HEK293 (cell line): Measurements from ENCODE around the gene SLAMF1.

Experiments used
- CTCF ChIA-PET: fragments of 350-600 bp; formaldehyde crosslinking; extraction: SDS; loops from one replicate; lab custom pipeline; 2021; ENCODE audit warnings: antibody characterized with exemption; lab: Yijun Ruan, JAX
- POLR2A ChIA-PET: fragments of 300-600 bp; formaldehyde crosslinking; extraction: SDS; loops from one replicate; lab custom pipeline; 2020; ENCODE audit warnings: antibody characterized with exemption, inconsistent platforms; lab: Yijun Ruan, JAX
- H3K27ac ChIP-seq: fragments of 200-500 bp; sonication (Bioruptor generic); 2 replicates; pipeline ENCODE4 v1.5.1; 2014; ENCODE audit warnings: low read depth, low read length, control low read depth, inconsistent platforms; ENCODE audit errors: extremely low read depth
- H3K36me3 ChIP-seq, 2 experiments: fragments of 200-500 bp in 1 of 2; sonication (Bioruptor generic) in 1 of 2; 1 replicate in 1 of 2; 2 replicates in 1 of 2; pipeline ENCODE4 v1.5.1; 2014 to 2017; ENCODE audit warnings: inconsistent platforms in 2 of 2, low read length in 2 of 2; ENCODE audit not compliant: control insufficient read depth in 2 of 2, insufficient read depth in 1 of 2
- H3K4me1 ChIP-seq: fragments of 200-500 bp; sonication (Bioruptor generic); 2 replicates; pipeline ENCODE4 v1.5.1; 2014; ENCODE audit warnings: mild to moderate bottlenecking, low read length, inconsistent platforms; ENCODE audit not compliant: control insufficient read depth, insufficient read depth
- H3K4me3 ChIP-seq: 2 replicates; pipeline ENCODE4 v1.5.1; 2011; ENCODE audit warnings: low read depth, mild to moderate bottlenecking, control low read depth, low read length, moderate library complexity
- H3K9me3 ChIP-seq: fragments of 200-500 bp; sonication (Bioruptor generic); 2 replicates; pipeline ENCODE4 v1.5.1; 2014; ENCODE audit warnings: low read depth, low read length, inconsistent platforms; ENCODE audit not compliant: control insufficient read depth, insufficient read depth
- BCL11A ChIP-seq: fragments of 450-650 bp; formaldehyde crosslinking; IDR thresholded peaks from 2 replicates; pipeline ENCODE4 v1.5.1; 2016; ENCODE audit warnings: low read depth, missing biosample characterization, missing genetic modification characterization
- BCL11B ChIP-seq: fragments of 450-650 bp; formaldehyde crosslinking; IDR thresholded peaks from 2 replicates; pipeline ENCODE4 v1.5.1; 2016; ENCODE audit warnings: low read depth, missing biosample characterization, missing genetic modification characterization
- HOXD13 ChIP-seq: sonication (generic); formaldehyde crosslinking; IDR thresholded peaks from 2 replicates; pipeline ENCODE4 v1.8.0; 2022; ENCODE audit warnings: missing genetic modification reagents, borderline replicate concordance
- INSM2 ChIP-seq: fragments of 450-650 bp; formaldehyde crosslinking; IDR thresholded peaks from 2 replicates; pipeline ENCODE4 v1.5.1; 2016; ENCODE audit warnings: missing biosample characterization, missing genetic modification characterization
- SETDB1 ChIP-seq: IDR thresholded peaks from one replicate; pipeline ENCODE4 v1.6.1; 2017; ENCODE audit warnings: mild to moderate bottlenecking, low read length, moderate library complexity, mixed read lengths; ENCODE audit not compliant: insufficient read length
- SP3 ChIP-seq: fragments of 450-650 bp; formaldehyde crosslinking; IDR thresholded peaks from 2 replicates; pipeline ENCODE4 v1.5.1; 2016; ENCODE audit warnings: missing biosample characterization, missing genetic modification characterization
- TSHZ1 ChIP-seq: fragments of 450-650 bp; formaldehyde crosslinking; IDR thresholded peaks from 2 replicates; pipeline ENCODE4 v1.5.1; 2016; ENCODE audit warnings: missing biosample characterization, missing genetic modification characterization, borderline replicate concordance
- ZBTB48 ChIP-seq: fragments of 450-650 bp; formaldehyde crosslinking; IDR thresholded peaks from 2 replicates; pipeline ENCODE4 v1.5.1; 2016; ENCODE audit warnings: missing biosample characterization, missing genetic modification characterization
- ZNF121 ChIP-seq: fragments of 450-650 bp; formaldehyde crosslinking; IDR thresholded peaks from 2 replicates; pipeline ENCODE4 v1.5.1; 2016; ENCODE audit warnings: missing biosample characterization, missing genetic modification characterization
- ZNF146 ChIP-seq: fragments of 450-650 bp; formaldehyde crosslinking; IDR thresholded peaks from 2 replicates; pipeline ENCODE4 v1.5.1; 2016; ENCODE audit warnings: missing biosample characterization, missing genetic modification characterization
- ZNF239 ChIP-seq: fragments of 450-650 bp; formaldehyde crosslinking; IDR thresholded peaks from 2 replicates; pipeline ENCODE4 v1.5.1; 2016; ENCODE audit warnings: missing biosample characterization, missing genetic modification characterization
- ZNF311 ChIP-seq: fragments of 450-650 bp; formaldehyde crosslinking; IDR thresholded peaks from 2 replicates; pipeline ENCODE4 v1.5.1; 2017; ENCODE audit warnings: missing biosample characterization, missing genetic modification characterization, borderline replicate concordance
- ZNF391 ChIP-seq: fragments of 450-650 bp; formaldehyde crosslinking; IDR thresholded peaks from 2 replicates; pipeline ENCODE4 v1.5.1; 2016; ENCODE audit warnings: low read depth, missing biosample characterization, missing genetic modification characterization, borderline replicate concordance
- ZNF416 ChIP-seq: fragments of 450-650 bp; formaldehyde crosslinking; IDR thresholded peaks from 2 replicates; pipeline ENCODE4 v1.5.1; 2016; ENCODE audit warnings: missing biosample characterization, missing genetic modification characterization
- ZNF513 ChIP-seq: fragments of 450-650 bp; IDR thresholded peaks from 2 replicates; pipeline ENCODE4 v1.5.1; 2018; ENCODE audit warnings: missing biosample characterization, missing genetic modification characterization
- ZNF548 ChIP-seq: fragments of 450-650 bp; formaldehyde crosslinking; IDR thresholded peaks from 2 replicates; pipeline ENCODE4 v1.5.1; 2016; ENCODE audit warnings: missing biosample characterization, missing genetic modification characterization
- ZNF549 ChIP-seq: fragments of 450-650 bp; IDR thresholded peaks from 2 replicates; pipeline ENCODE4 v1.5.1; 2018; ENCODE audit warnings: missing biosample characterization, missing genetic modification characterization, mild to moderate bottlenecking, inconsistent platforms, moderate library complexity
- ZNF571 ChIP-seq: fragments of 450-650 bp; formaldehyde crosslinking; IDR thresholded peaks from 2 replicates; pipeline ENCODE4 v1.5.0; 2017; ENCODE audit warnings: missing biosample characterization, missing genetic modification characterization
- ZNF600 ChIP-seq: fragments of 450-650 bp; formaldehyde crosslinking; IDR thresholded peaks from 2 replicates; pipeline ENCODE4 v1.5.1; 2016; ENCODE audit warnings: missing biosample characterization, missing genetic modification characterization
- ZNF639 ChIP-seq: fragments of 450-650 bp; formaldehyde crosslinking; IDR thresholded peaks from 2 replicates; pipeline ENCODE4 v1.5.1; 2016; ENCODE audit warnings: missing biosample characterization, missing genetic modification characterization
- ZNF664 ChIP-seq: fragments of 450-650 bp; formaldehyde crosslinking; IDR thresholded peaks from 2 replicates; pipeline ENCODE4 v1.5.1; 2016; ENCODE audit warnings: missing biosample characterization, missing genetic modification characterization
- ZNF670 ChIP-seq: fragments of 450-650 bp; formaldehyde crosslinking; IDR thresholded peaks from 2 replicates; pipeline ENCODE4 v1.5.1; 2016; ENCODE audit warnings: missing biosample characterization, missing genetic modification characterization, low read depth
- ZNF785 ChIP-seq: fragments of 450-650 bp; formaldehyde crosslinking; IDR thresholded peaks from 2 replicates; pipeline ENCODE4 v1.5.1; 2016; ENCODE audit warnings: missing biosample characterization, missing genetic modification characterization
- ZSCAN16 ChIP-seq: fragments of 450-650 bp; formaldehyde crosslinking; IDR thresholded peaks from 2 replicates; pipeline ENCODE4 v1.5.1; 2016; ENCODE audit warnings: missing biosample characterization, missing genetic modification characterization
- ZXDB ChIP-seq: fragments of 450-650 bp; formaldehyde crosslinking; IDR thresholded peaks from 2 replicates; pipeline ENCODE4 v1.5.1; 2016; ENCODE audit warnings: missing biosample characterization, missing genetic modification characterization

SLAMF1 gene

GRCh38 chr1:160669276-160669675 lies 22.4 kb upstream of the SLAMF1 start:
- POLR2A ChIA-PET, result no interaction called here
- H3K27ac ChIP-seq, result no peak overlapping the region
- no peak for TF ChIP-seq ZNF513
- TF ChIP-seq SETDB1, result peak; percentile 79
- no peak for TF ChIP-seq ZNF670 (tag by site-specific recombination)
- no peak for TF ChIP-seq BCL11B (tag by site-specific recombination)
- no peak for TF ChIP-seq HOXD13 (CRISPR knock-in tag)
- no peak for TF ChIP-seq ZNF571
- H3K9me3 ChIP-seq, result no peaks in the 10 kb centered on the region
- no peaks in the 10 kb centered on the region for H3K36me3 ChIP-seq
- CTCF ChIA-PET, result interaction anchor here (0.6 kb wide), 1 partner anchor 58 kb away, joined by 4 read pairs; no protein-coding TSS in a partner anchor
- no peak overlapping the region for H3K4me3 ChIP-seq
- no peaks in the 10 kb centered on the region for H3K4me1 ChIP-seq

GRCh38 chr1:160667896-160668295 lies 21.1 kb upstream of the SLAMF1 start:
- ChIA-PET POLR2A (no interaction called here), CTCF (interaction anchor here (0.7 kb wide), 1 partner anchor 28 kb away, joined by 4 read pairs; no protein-coding TSS in a partner anchor)
- no peaks in the 10 kb centered on the region for H3K9me3 ChIP-seq
- TF ChIP-seq ZNF664 (tag by site-specific recombination) (no peak), ZSCAN16 (no peak), ZBTB48 (tag by site-specific recombination) (no peak), ZNF239 (tag by site-specific recombination) (no peak), ZNF548 (no peak), ZNF639 (no peak), ZNF146 (no peak), INSM2 (no peak), ZNF391 (tag by site-specific recombination) (no peak), SP3 (no peak), ZXDB (tag by site-specific recombination) (no peak)
- H3K4me3 ChIP-seq, result no peak overlapping the region
- no peaks in the 10 kb centered on the region for H3K4me1 ChIP-seq
- H3K27ac ChIP-seq, result no peak overlapping the region
- H3K36me3 ChIP-seq, result no peaks in the 10 kb centered on the region

GRCh38 chr1:160666079-160666442 lies 19.2 kb upstream of the SLAMF1 start:
- H3K36me3 ChIP-seq, result no peaks in the 10 kb centered on the region
- no peaks in the 10 kb centered on the region for H3K4me1 ChIP-seq
- ChIA-PET POLR2A (no interaction called here), CTCF (no interaction called here)
- no peak overlapping the region for H3K27ac ChIP-seq
- no peaks in the 10 kb centered on the region for H3K9me3 ChIP-seq
- no peak overlapping the region for H3K4me3 ChIP-seq
- no peak for TF ChIP-seq ZNF416 (tag by site-specific recombination)
- TF ChIP-seq BCL11A (tag by site-specific recombination), result no peak
- no peak for TF ChIP-seq ZXDB (tag by site-specific recombination)
- TF ChIP-seq ZNF549 (tag by site-specific recombination), result no peak
- no peak for TF ChIP-seq ZNF121 (tag by site-specific recombination)
- TF ChIP-seq ZNF785 (tag by site-specific recombination), result no peak
- no peak for TF ChIP-seq TSHZ1
- no peak for TF ChIP-seq ZNF600 (tag by site-specific recombination)
- no peak for TF ChIP-seq ZNF311 (tag by site-specific recombination)
